Vagina (tissue), 2 donors: ENCODE results near the gene SLC39A11. TPM values are rescaled to one million over a fixed set of nuclear protein-coding genes. Genes with fewer than 3 reads are reported as not detected.

Experiments
- DNase-seq, 2 donors: peaks; one replicate each; pipeline ENCODE4 v3.0.0-alpha.2; 2017; ENCODE audit errors: extremely low spot score in 2 of 2
- H3K27ac ChIP-seq: fragments of 200-600 bp; sonication (generic); one replicate; pipeline ENCODE4 v1.5.1; 2019
- H3K27me3 ChIP-seq: fragments of 200-600 bp; sonication (generic); one replicate; pipeline ENCODE4 v1.5.1; 2019
- H3K36me3 ChIP-seq, 2 donors: fragments of 200-600 bp; sonication (generic); one replicate each; pipeline ENCODE4 v1.5.1; 2017 to 2019
- H3K4me1 ChIP-seq: fragments of 200-600 bp; sonication (generic); one replicate; pipeline ENCODE4 v1.5.1; 2019
- H3K4me3 ChIP-seq, 2 donors: fragments of 200-600 bp; sonication (generic); 1 replicate in 1 of 2; 2 replicates in 1 of 2; pipeline ENCODE4 v1.5.1; 2016 to 2019
- H3K9me3 ChIP-seq: fragments of 200-600 bp; sonication (generic); one replicate; pipeline ENCODE4 v1.5.1; 2019
- POLR2A ChIP-seq, 2 donors: fragments of 450-650 bp; IDR thresholded peaks; one replicate each; pipeline ENCODE4 v1.6.1; 2017; ENCODE audit warnings: antibody characterized with exemption in 2 of 2, mild to moderate bottlenecking in 2 of 2, moderate library complexity in 2 of 2
- POLR2AphosphoS5 ChIP-seq, 2 donors: sonication (generic); formaldehyde crosslinking; IDR thresholded peaks; one replicate each; pipeline ENCODE4 v1.9.0; 2017; ENCODE audit warnings: antibody characterized with exemption in 2 of 2, mild to moderate bottlenecking in 2 of 2, low read depth in 1 of 2; ENCODE audit not compliant: insufficient read depth in 1 of 2
- intact Hi-C: fragments of 100-400 bp; cut with DNase I; formaldehyde crosslinking; loops from one replicate; pipeline ENCODE4 v1.15.1; 2023
- total RNA-seq: library from RNA; depleted of rRNA; stranded (reverse); fragments of >200 nt; gene quantifications from one replicate; pipeline ENCODE4 v1.2.3, GENCODE V29; 2016
- TF ChIP-seq, protein P1 (sequence below), 3 experiments: fragments of 450-650 bp in 2 of 3; fragments of 200-600 bp in 1 of 3; sonication (generic) in 1 of 3; IDR thresholded peaks; one replicate each; pipeline ENCODE4 v1.5.1; 2017 to 2019; ENCODE audit warnings: antibody characterized with exemption in 3 of 3, mild to moderate bottlenecking in 2 of 3, moderate library complexity in 2 of 3

The SLC39A11 gene
- total RNA-seq, 1 donor from 2014 or later, result 22.6 TPM

- DNase-seq, result no peak
- intact Hi-C loops, result no loop called here
- no peaks in the 10 kb centered on the region for H3K27me3 ChIP-seq
Measured at GRCh38 chr17:73045724-73046123, 46.8 kb downstream of the SLC39A11 start.

DNA sequence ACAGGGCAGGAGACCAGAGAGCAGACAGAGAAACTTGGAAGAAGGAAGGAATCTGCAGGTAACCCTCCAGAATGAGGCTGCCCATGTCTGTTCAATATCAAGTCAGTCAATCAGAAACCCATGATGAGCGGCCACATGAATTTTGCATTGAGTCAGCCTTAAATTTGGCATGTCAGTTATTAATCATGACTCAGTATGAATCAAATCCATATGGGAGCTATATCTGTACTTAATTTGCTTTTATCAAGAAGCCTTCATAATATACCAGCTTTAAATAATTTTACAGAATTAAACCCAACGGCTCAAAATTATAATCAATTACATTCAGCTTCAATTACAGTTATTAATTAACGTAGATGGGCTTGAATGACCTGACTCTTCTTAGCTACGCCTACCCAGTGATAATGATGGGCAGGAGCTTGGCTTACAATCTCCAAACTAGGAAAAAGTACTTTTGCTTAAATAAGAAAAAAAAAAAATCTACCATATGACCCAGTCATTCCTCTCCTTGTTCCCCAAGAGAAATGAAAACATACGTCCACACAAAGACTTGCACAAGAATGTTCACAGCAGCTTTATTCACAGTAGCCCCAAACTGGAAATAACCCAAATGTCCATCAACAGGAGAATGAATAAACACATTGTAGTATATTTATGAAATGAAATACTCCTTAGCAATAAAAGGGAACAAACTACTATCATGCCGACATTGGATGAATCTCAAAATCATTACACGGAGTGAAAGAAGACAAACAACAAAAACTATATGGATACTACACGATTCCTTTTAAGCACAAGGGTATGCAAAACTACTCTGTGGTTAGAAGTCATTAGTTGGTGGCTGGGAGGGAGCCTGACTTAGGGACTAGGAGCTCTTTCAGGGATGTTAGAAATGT, 48.6 kb downstream of the SLC39A11 start:
- TF ChIP-seq, protein P1, sequence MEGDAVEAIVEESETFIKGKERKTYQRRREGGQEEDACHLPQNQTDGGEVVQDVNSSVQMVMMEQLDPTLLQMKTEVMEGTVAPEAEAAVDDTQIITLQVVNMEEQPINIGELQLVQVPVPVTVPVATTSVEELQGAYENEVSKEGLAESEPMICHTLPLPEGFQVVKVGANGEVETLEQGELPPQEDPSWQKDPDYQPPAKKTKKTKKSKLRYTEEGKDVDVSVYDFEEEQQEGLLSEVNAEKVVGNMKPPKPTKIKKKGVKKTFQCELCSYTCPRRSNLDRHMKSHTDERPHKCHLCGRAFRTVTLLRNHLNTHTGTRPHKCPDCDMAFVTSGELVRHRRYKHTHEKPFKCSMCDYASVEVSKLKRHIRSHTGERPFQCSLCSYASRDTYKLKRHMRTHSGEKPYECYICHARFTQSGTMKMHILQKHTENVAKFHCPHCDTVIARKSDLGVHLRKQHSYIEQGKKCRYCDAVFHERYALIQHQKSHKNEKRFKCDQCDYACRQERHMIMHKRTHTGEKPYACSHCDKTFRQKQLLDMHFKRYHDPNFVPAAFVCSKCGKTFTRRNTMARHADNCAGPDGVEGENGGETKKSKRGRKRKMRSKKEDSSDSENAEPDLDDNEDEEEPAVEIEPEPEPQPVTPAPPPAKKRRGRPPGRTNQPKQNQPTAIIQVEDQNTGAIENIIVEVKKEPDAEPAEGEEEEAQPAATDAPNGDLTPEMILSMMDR (IDR thresholded peaks at IDR 0.05), result no peak
- no peak for TF ChIP-seq POLR2A (IDR thresholded peaks at IDR 0.05)
- TF ChIP-seq POLR2AphosphoS5 (IDR thresholded peaks at IDR 0.05; ENCODE audit: insufficient read depth in 1 of 2, low read depth in 1 of 2), result no peak
- DNase-seq, result no peak
- Histone ChIP-seq H3K27me3 (no peaks in the 10 kb centered on the region), H3K36me3 (no peaks in the 10 kb centered on the region), H3K4me1 (peaks cover 18% of the 10 kb centered on the region), H3K9me3 (no peaks in the 10 kb centered on the region), H3K4me3 (no peak overlapping the region), H3K27ac (no peak overlapping the region)
- intact Hi-C loops, result no loop called here

More at GRCh38 chr17:73045724-73046123, 46.8 kb downstream of the SLC39A11 start:
- H3K36me3 ChIP-seq, result no peaks in the 10 kb centered on the region
- no peak overlapping the region for H3K4me3 ChIP-seq
- no peaks in the 10 kb centered on the region for H3K9me3 ChIP-seq
- H3K27ac ChIP-seq, result no peak overlapping the region
- TF ChIP-seq POLR2AphosphoS5 (IDR thresholded peaks at IDR 0.05; ENCODE audit: insufficient read depth in 1 of 2, low read depth in 1 of 2) (no peak), POLR2A (IDR thresholded peaks at IDR 0.05) (no peak)
- TF ChIP-seq, protein P1 (IDR thresholded peaks at IDR 0.05), result no peak
- H3K4me1 ChIP-seq, result peaks cover 18% of the 10 kb centered on the region

- no peaks in the 10 kb centered on the region for H3K9me3 ChIP-seq
- no peak for DNase-seq
- H3K27ac ChIP-seq, result no peak overlapping the region
- TF ChIP-seq, protein P1 (IDR thresholded peaks at IDR 0.05), result no peak
- TF ChIP-seq POLR2A (IDR thresholded peaks at IDR 0.05) (no peak), POLR2AphosphoS5 (IDR thresholded peaks at IDR 0.05; ENCODE audit: insufficient read depth in 1 of 2, low read depth in 1 of 2) (no peak)
- H3K4me1 ChIP-seq, result peaks cover 18% of the 10 kb centered on the region
- H3K36me3 ChIP-seq, result no peaks in the 10 kb centered on the region
- no peaks in the 10 kb centered on the region for H3K27me3 ChIP-seq
- H3K4me3 ChIP-seq, result no peak overlapping the region
- intact Hi-C loops, result no loop called here
Measured at GRCh38 chr17:73042809-73043685, 49.4 kb downstream of the SLC39A11 start.

GRCh38 chr17:73042225-73042624, 50.3 kb downstream of the SLC39A11 start:
- DNase-seq, result no peak
- H3K4me3 ChIP-seq, result no peak overlapping the region
- intact Hi-C loops, result no loop called here
- TF ChIP-seq, protein P1 (IDR thresholded peaks at IDR 0.05), result no peak
- TF ChIP-seq POLR2A (IDR thresholded peaks at IDR 0.05) (no peak), POLR2AphosphoS5 (IDR thresholded peaks at IDR 0.05; ENCODE audit: insufficient read depth in 1 of 2, low read depth in 1 of 2) (no peak)
- H3K27me3 ChIP-seq, result no peaks in the 10 kb centered on the region
- H3K4me1 ChIP-seq, result peaks cover 18% of the 10 kb centered on the region
- no peak overlapping the region for H3K27ac ChIP-seq
- H3K9me3 ChIP-seq, result no peaks in the 10 kb centered on the region
- H3K36me3 ChIP-seq, result no peaks in the 10 kb centered on the region
